GM23338 (cell line): ENCODE measurements around the gene NR4A1. TPM values are rescaled to one million over a fixed set of nuclear protein-coding genes. Genes with fewer than 3 reads are reported as not detected.

Source experiments
- ATAC-seq: fragments of 200-7000 bp; cut with Tn5 transposase; 3 replicates; pipeline ENCODE4 v1.9.1; 2020
- DNase-seq: peaks from one replicate; pipeline ENCODE4 v3.0.0-alpha.2; 2015; ENCODE audit warnings: low spot score
- H2AFZ ChIP-seq: fragments of 200-600 bp; sonication (generic); 2 replicates; pipeline ENCODE4 v1.8.0; 2016; ENCODE audit warnings: antibody characterized with exemption, mild to moderate bottlenecking, moderate library complexity
- H3F3A ChIP-seq: fragments of 200-600 bp; sonication (generic); replicated peaks from 2 replicates; pipeline ENCODE4 v1.8.0; 2017; ENCODE audit warnings: antibody characterized with exemption, mixed run types, low read depth
- H3K27ac ChIP-seq: fragments of 200-600 bp; sonication (generic); 2 replicates; pipeline ENCODE4 v1.6.1; 2016; ENCODE audit warnings: low read depth
- H3K27me3 ChIP-seq: fragments of 200-600 bp; sonication (generic); 2 replicates; pipeline ENCODE4 v1.8.0; 2016; ENCODE audit warnings: mild to moderate bottlenecking, mixed run types, moderate library complexity; ENCODE audit not compliant: insufficient read depth
- H3K36me3 ChIP-seq: fragments of 200-600 bp; sonication (generic); 2 replicates; pipeline ENCODE4 v1.8.0; 2016; ENCODE audit warnings: mild to moderate bottlenecking; ENCODE audit not compliant: insufficient read depth
- H3K4me1 ChIP-seq: fragments of 200-600 bp; sonication (generic); 2 replicates; pipeline ENCODE4 v1.8.0; 2016; ENCODE audit warnings: mild to moderate bottlenecking, moderate library complexity; ENCODE audit not compliant: insufficient read depth
- H3K4me2 ChIP-seq: fragments of 200-600 bp; sonication (generic); 2 replicates; pipeline ENCODE4 v1.7.1; 2017; ENCODE audit warnings: mixed run types
- H3K4me3 ChIP-seq: fragments of 200-600 bp; sonication (generic); 2 replicates; pipeline ENCODE4 v1.6.1; 2016; ENCODE audit warnings: mixed run types
- H3K79me2 ChIP-seq: fragments of 200-600 bp; sonication (generic); replicated peaks from 2 replicates; pipeline ENCODE4 v1.8.0; 2017; ENCODE audit warnings: mild to moderate bottlenecking; ENCODE audit not compliant: insufficient read depth
- H3K9me2 ChIP-seq: fragments of 200-600 bp; sonication (generic); 2 replicates; pipeline ENCODE4 v1.8.0; 2017; ENCODE audit not compliant: insufficient read depth
- H4K20me1 ChIP-seq: fragments of 200-600 bp; sonication (generic); replicated peaks from 2 replicates; pipeline ENCODE4 v1.8.0; 2017; ENCODE audit warnings: mild to moderate bottlenecking; ENCODE audit not compliant: insufficient read depth
- H3K27ac Mint-ChIP-seq: 2 replicates; pipeline ENCODE4 v1.8.0; 2020; ENCODE audit warnings: inconsistent platforms, mild to moderate bottlenecking, moderate library complexity, mixed read lengths
- H3K27me3 Mint-ChIP-seq: 3 replicates; pipeline ENCODE4 v1.8.0; 2022; ENCODE audit warnings: low read depth, mild to moderate bottlenecking, moderate library complexity, mixed read lengths, inconsistent platforms; ENCODE audit not compliant: insufficient read depth, poor library complexity
- H3K36me3 Mint-ChIP-seq: 3 replicates; pipeline ENCODE4 v1.8.0; 2021; ENCODE audit warnings: low read depth, mild to moderate bottlenecking, inconsistent platforms, moderate library complexity, mixed read lengths
- H3K4me1 Mint-ChIP-seq: 3 replicates; pipeline ENCODE4 v1.8.0; 2020; ENCODE audit warnings: mild to moderate bottlenecking, inconsistent platforms, mixed read lengths
- H3K4me3 Mint-ChIP-seq: 3 replicates; pipeline ENCODE4 v1.8.0; 2021; ENCODE audit warnings: moderate library complexity, mild to moderate bottlenecking, inconsistent platforms, mixed read lengths
- H3K9me3 Mint-ChIP-seq: 3 replicates; pipeline ENCODE4 v1.8.0; 2020; ENCODE audit warnings: moderate library complexity, mild to moderate bottlenecking, inconsistent platforms, mixed read lengths
- CREB1 ChIP-seq: fragments of 250-450 bp; sonication (Bioruptor Pico); IDR thresholded peaks from 2 replicates; pipeline ENCODE4 v1.5.0; 2020; ENCODE audit warnings: low read depth, mild to moderate bottlenecking, moderate library complexity
- ETS1 ChIP-seq: IDR thresholded peaks from 2 replicates; pipeline ENCODE4 v1.6.1; 2016; ENCODE audit warnings: antibody characterized with exemption
- EZH2 ChIP-seq: fragments of 200-600 bp; sonication (generic); IDR thresholded peaks from one replicate; pipeline ENCODE4 v1.8.0; 2017; ENCODE audit warnings: antibody characterized with exemption, mild to moderate bottlenecking, low read depth; ENCODE audit not compliant: unreplicated experiment
- EZH2phosphoT487 ChIP-seq: fragments of 200-600 bp; sonication (generic); IDR thresholded peaks from one replicate; pipeline ENCODE4 v1.8.1; 2018; ENCODE audit warnings: antibody characterized with exemption; ENCODE audit not compliant: unreplicated experiment
- JUNB ChIP-seq: IDR thresholded peaks from one replicate; pipeline ENCODE4 v1.6.1; 2016; ENCODE audit warnings: antibody characterized with exemption; ENCODE audit not compliant: unreplicated experiment
- NANOG ChIP-seq: IDR thresholded peaks from 2 replicates; pipeline ENCODE4 v1.6.1; 2016; ENCODE audit warnings: antibody characterized with exemption, borderline replicate concordance
- POLR2AphosphoS5 ChIP-seq: IDR thresholded peaks from 2 replicates; pipeline ENCODE4 v1.6.1; 2016; ENCODE audit warnings: antibody characterized with exemption, low read depth
- REST ChIP-seq: IDR thresholded peaks from one replicate; pipeline ENCODE4 v1.6.1; 2018; ENCODE audit warnings: antibody characterized with exemption; ENCODE audit not compliant: unreplicated experiment
- STAT1 ChIP-seq: IDR thresholded peaks from one replicate; pipeline ENCODE4 v1.6.1; 2016; ENCODE audit warnings: antibody characterized with exemption; ENCODE audit not compliant: unreplicated experiment
- ZNF114 ChIP-seq: fragments of 250-450 bp; sonication (Bioruptor Pico); IDR thresholded peaks from 2 replicates; pipeline ENCODE4 v1.5.0; 2020; ENCODE audit warnings: mild to moderate bottlenecking, moderate library complexity
- ZNF331 ChIP-seq: fragments of 250-450 bp; sonication (Bioruptor Pico); IDR thresholded peaks from 2 replicates; pipeline ENCODE4 v1.5.0; 2020; ENCODE audit warnings: low read depth, mild to moderate bottlenecking, moderate library complexity
- ZNF462 ChIP-seq: fragments of 250-450 bp; sonication (Bioruptor Pico); IDR thresholded peaks from 2 replicates; pipeline ENCODE4 v1.5.0; 2020; ENCODE audit warnings: mild to moderate bottlenecking, moderate library complexity
- polyA plus RNA-seq: library from polyadenylated mRNA; unstranded; fragments of >200 nt; fragmentation: Nextera tagmentation; extraction: Ambion mirVana; gene quantifications from 2 replicates; pipeline ENCODE4 v1.2.1, GENCODE V29; 2016
- total RNA-seq: library from RNA; depleted of rRNA; stranded (reverse); fragments of >200 nt; shearing (Covaris generic); gene quantifications from 2 replicates; pipeline ENCODE4 v1.2.3, GENCODE V29; 2014
- TF ChIP-seq, protein P1 (sequence below), 2 experiments: fragments of 200-600 bp in 1 of 2; sonication (generic) in 1 of 2; conservative IDR thresholded peaks; 2 replicates each; pipeline versions ENCODE4 v1.5.1 to v1.6.1; 2016 to 2017; ENCODE audit warnings: antibody characterized with exemption in 2 of 2, low read depth in 2 of 2, mild to moderate bottlenecking in 2 of 2, moderate library complexity in 1 of 2

NR4A1 gene
- total and polyA plus RNA-seq, 2 experiments from 2014 or later = 7.5 to 19.1 TPM

DNA sequence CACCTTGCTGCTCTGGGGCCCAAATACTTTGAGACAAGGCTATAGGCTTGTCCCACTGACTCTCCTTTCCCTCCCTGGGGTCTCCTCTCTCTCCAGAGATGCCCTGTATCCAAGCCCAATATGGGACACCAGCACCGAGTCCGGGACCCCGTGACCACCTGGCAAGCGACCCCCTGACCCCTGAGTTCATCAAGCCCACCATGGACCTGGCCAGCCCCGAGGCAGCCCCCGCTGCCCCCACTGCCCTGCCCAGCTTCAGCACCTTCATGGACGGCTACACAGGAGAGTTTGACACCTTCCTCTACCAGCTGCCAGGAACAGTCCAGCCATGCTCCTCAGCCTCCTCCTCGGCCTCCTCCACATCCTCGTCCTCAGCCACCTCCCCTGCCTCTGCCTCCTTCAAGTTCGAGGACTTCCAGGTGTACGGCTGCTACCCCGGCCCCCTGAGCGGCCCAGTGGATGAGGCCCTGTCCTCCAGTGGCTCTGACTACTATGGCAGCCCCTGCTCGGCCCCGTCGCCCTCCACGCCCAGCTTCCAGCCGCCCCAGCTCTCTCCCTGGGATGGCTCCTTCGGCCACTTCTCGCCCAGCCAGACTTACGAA lies 3.1 kb downstream of the NR4A1 start:
- Mint-ChIP-seq H3K4me3 (no peak overlapping the region), H3K27ac (no peak overlapping the region), H3K36me3 (peaks cover 10% of the 10 kb centered on the region), H3K9me3 (no peaks in the 10 kb centered on the region; the same call in 2 of the 3 replicates), H3K4me1 (peaks cover 25% of the 10 kb centered on the region), H3K27me3 (peaks cover 33% of the 10 kb centered on the region)
- H3K36me3 ChIP-seq = no peaks in the 10 kb centered on the region
- H3K79me2 ChIP-seq = no peaks in the 10 kb centered on the region
- H3K27ac ChIP-seq = no peak overlapping the region
- no peak overlapping the region for H3K4me3 ChIP-seq
- DNase-seq = no peak
- peaks cover 23% of the 10 kb centered on the region for H4K20me1 ChIP-seq
- no peaks in the 10 kb centered on the region; the same call in 1 of the 2 replicates for H3F3A ChIP-seq
- TF ChIP-seq POLR2AphosphoS5 (no peak), JUNB (no peak), NANOG (no peak), EZH2 (no peak), REST (no peak), STAT1 (no peak), CREB1 (CRISPR knock-in tag) (no peak), ZNF114 (CRISPR knock-in tag) (no peak), ETS1 (no peak), ZNF331 (CRISPR knock-in tag) (no peak), ZNF462 (CRISPR knock-in tag) (no peak), EZH2phosphoT487 (no peak)
- TF ChIP-seq, protein P1, sequence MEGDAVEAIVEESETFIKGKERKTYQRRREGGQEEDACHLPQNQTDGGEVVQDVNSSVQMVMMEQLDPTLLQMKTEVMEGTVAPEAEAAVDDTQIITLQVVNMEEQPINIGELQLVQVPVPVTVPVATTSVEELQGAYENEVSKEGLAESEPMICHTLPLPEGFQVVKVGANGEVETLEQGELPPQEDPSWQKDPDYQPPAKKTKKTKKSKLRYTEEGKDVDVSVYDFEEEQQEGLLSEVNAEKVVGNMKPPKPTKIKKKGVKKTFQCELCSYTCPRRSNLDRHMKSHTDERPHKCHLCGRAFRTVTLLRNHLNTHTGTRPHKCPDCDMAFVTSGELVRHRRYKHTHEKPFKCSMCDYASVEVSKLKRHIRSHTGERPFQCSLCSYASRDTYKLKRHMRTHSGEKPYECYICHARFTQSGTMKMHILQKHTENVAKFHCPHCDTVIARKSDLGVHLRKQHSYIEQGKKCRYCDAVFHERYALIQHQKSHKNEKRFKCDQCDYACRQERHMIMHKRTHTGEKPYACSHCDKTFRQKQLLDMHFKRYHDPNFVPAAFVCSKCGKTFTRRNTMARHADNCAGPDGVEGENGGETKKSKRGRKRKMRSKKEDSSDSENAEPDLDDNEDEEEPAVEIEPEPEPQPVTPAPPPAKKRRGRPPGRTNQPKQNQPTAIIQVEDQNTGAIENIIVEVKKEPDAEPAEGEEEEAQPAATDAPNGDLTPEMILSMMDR (conservative IDR thresholded peaks at IDR 0.05; ENCODE audit: low read depth in 2 of 2) = no peak
- no peak overlapping the region for H2AFZ ChIP-seq
- ATAC-seq = no peak
- H3K4me2 ChIP-seq = no peak overlapping the region
- H3K27me3 ChIP-seq = peaks cover 33% of the 10 kb centered on the region
- peaks cover 18% of the 10 kb centered on the region for H3K4me1 ChIP-seq
- H3K9me2 ChIP-seq = no peaks in the 10 kb centered on the region
